Neural cell (in vitro differentiated cells): ENCODE data around the gene MIPOL1. TPM values are rescaled to one million over a fixed set of nuclear protein-coding genes. Genes with fewer than 3 reads are reported as not detected.
A peak's percentile ranks its signal among the peaks of the same experiment; 100 is the strongest.

Source experiments
- H2AFZ ChIP-seq: fragments of 200-600, 300-800 bp; sonication (generic), shearing (Covaris generic); 2 replicates; pipeline ENCODE4 v1.6.0; 2014; ENCODE audit warnings: low read depth, mild to moderate bottlenecking, antibody characterized with exemption, low read length, moderate library complexity
- H3F3A ChIP-seq: fragments of 200-600 bp; shearing (Covaris generic); 2 replicates; pipeline ENCODE4 v1.6.1; 2016; ENCODE audit warnings: mild to moderate bottlenecking, moderate library complexity, mixed read lengths, antibody characterized with exemption, low read length; ENCODE audit not compliant: insufficient read depth, poor library complexity, severe bottlenecking
- H3K27ac ChIP-seq: fragments of 200-600, 300-800 bp; sonication (generic), shearing (Covaris generic); 2 replicates; pipeline ENCODE4 v1.5.1; 2014; ENCODE audit warnings: mild to moderate bottlenecking, low read length, moderate library complexity
- H3K27me3 ChIP-seq: fragments of 300-800, 200-600 bp; sonication (generic), shearing (Covaris generic); 2 replicates; pipeline ENCODE4 v1.6.0; 2014; ENCODE audit warnings: mild to moderate bottlenecking, low read depth, low read length, moderate library complexity; ENCODE audit not compliant: insufficient read depth
- H3K36me3 ChIP-seq: fragments of 300-800, 200-600 bp; sonication (generic), shearing (Covaris generic); 2 replicates; pipeline ENCODE4 v1.5.1; 2014; ENCODE audit warnings: mild to moderate bottlenecking, antibody characterized with exemption, low read length, moderate library complexity; ENCODE audit not compliant: insufficient read depth
- H3K4me2 ChIP-seq: fragments of 300-800, 200-600 bp; sonication (generic), shearing (Covaris generic); 2 replicates; pipeline ENCODE4 v1.6.0; 2014; ENCODE audit warnings: mild to moderate bottlenecking, low read length
- H3K4me3 ChIP-seq: fragments of 300-800, 200-600 bp; sonication (generic), shearing (Covaris generic); 2 replicates; pipeline ENCODE4 v1.5.1; 2014; ENCODE audit warnings: mild to moderate bottlenecking, low read length, moderate library complexity
- H3K79me2 ChIP-seq: fragments of 200-600 bp; shearing (Covaris generic); replicated peaks from 2 replicates; pipeline ENCODE4 v1.6.0; 2014; ENCODE audit warnings: mild to moderate bottlenecking, low read length, moderate library complexity; ENCODE audit not compliant: insufficient read depth
- H3K9ac ChIP-seq: fragments of 300-800, 200-600 bp; sonication (generic), shearing (Covaris generic); 2 replicates; pipeline ENCODE4 v1.6.1; 2016; ENCODE audit warnings: mild to moderate bottlenecking, low read length, mixed read lengths
- H3K9me2 ChIP-seq: fragments of 200-600 bp; shearing (Covaris generic); 2 replicates; pipeline ENCODE4 v1.6.1; 2016; ENCODE audit warnings: mild to moderate bottlenecking, low read length, mixed read lengths; ENCODE audit not compliant: insufficient read depth
- H3K9me3 ChIP-seq: fragments of 200-600, 300-800 bp; sonication (generic), shearing (Covaris generic); 2 replicates; pipeline ENCODE4 v1.6.1; 2016; ENCODE audit warnings: mild to moderate bottlenecking, mixed run types, low read length, moderate library complexity, mixed read lengths
- H4K20me1 ChIP-seq: fragments of 200-600 bp; shearing (Covaris generic); 2 replicates; pipeline ENCODE4 v1.6.1; 2016; ENCODE audit warnings: mild to moderate bottlenecking, mixed run types; ENCODE audit not compliant: insufficient read depth
- EP300 ChIP-seq: fragments of 450-650 bp; conservative IDR thresholded peaks from 2 replicates; pipeline ENCODE4 v1.6.1; 2014; ENCODE audit warnings: antibody characterized with exemption, mild to moderate bottlenecking, moderate library complexity; ENCODE audit not compliant: poor library complexity, severe bottlenecking
- EZH2 ChIP-seq: fragments of 200-600, 300-800 bp; shearing (Covaris generic), sonication (generic); IDR thresholded peaks from 2 replicates; pipeline ENCODE4 v1.6.1; 2014; ENCODE audit warnings: antibody characterized with exemption, low read length, borderline replicate concordance, mild to moderate bottlenecking; ENCODE audit not compliant: insufficient read depth, poor library complexity, severe bottlenecking
- MXI1 ChIP-seq: fragments of 450-650 bp; conservative IDR thresholded peaks from 2 replicates; pipeline ENCODE4 v1.6.1; 2014; ENCODE audit warnings: antibody characterized with exemption, mild to moderate bottlenecking; ENCODE audit not compliant: poor library complexity, severe bottlenecking
- POLR2AphosphoS5 ChIP-seq: IDR thresholded peaks from 2 replicates; pipeline ENCODE4 v1.6.1; 2012
- RAD21 ChIP-seq: fragments of 450-650 bp; conservative IDR thresholded peaks from 2 replicates; pipeline ENCODE4 v1.6.1; 2014; ENCODE audit warnings: antibody characterized with exemption, mild to moderate bottlenecking, moderate library complexity
- SMC3 ChIP-seq: fragments of 450-650 bp; conservative IDR thresholded peaks from 2 replicates; pipeline ENCODE4 v1.6.1; 2014; ENCODE audit warnings: antibody characterized with exemption, mild to moderate bottlenecking, moderate library complexity; ENCODE audit not compliant: poor library complexity
- TAF1 ChIP-seq: IDR thresholded peaks from 2 replicates; pipeline ENCODE4 v1.6.1; 2012; ENCODE audit warnings: low read depth
- polyA minus RNA-seq: library from RNA; depleted of rRNA, polyadenylated mRNA; stranded (reverse); fragments of >200 nt; gene quantifications from 2 replicates; pipeline ENCODE4 v1.2.3, GENCODE V29; 2014
- polyA plus RNA-seq: library from polyadenylated mRNA; depleted of rRNA; stranded (reverse); fragments of >200 nt; gene quantifications from 2 replicates; pipeline ENCODE4 v1.2.3, GENCODE V29; 2014
- TF ChIP-seq, protein P1 (sequence below): fragments of 450-650 bp; IDR thresholded peaks from 2 replicates; pipeline ENCODE4 v1.5.1; 2014; ENCODE audit warnings: antibody characterized with exemption, mild to moderate bottlenecking, moderate library complexity; ENCODE audit not compliant: poor library complexity, severe bottlenecking
- TF ChIP-seq, protein P2 (sequence below): IDR thresholded peaks from 2 replicates; pipeline ENCODE4 v1.6.1; 2012; ENCODE audit warnings: borderline replicate concordance

MIPOL1 gene, protein sequence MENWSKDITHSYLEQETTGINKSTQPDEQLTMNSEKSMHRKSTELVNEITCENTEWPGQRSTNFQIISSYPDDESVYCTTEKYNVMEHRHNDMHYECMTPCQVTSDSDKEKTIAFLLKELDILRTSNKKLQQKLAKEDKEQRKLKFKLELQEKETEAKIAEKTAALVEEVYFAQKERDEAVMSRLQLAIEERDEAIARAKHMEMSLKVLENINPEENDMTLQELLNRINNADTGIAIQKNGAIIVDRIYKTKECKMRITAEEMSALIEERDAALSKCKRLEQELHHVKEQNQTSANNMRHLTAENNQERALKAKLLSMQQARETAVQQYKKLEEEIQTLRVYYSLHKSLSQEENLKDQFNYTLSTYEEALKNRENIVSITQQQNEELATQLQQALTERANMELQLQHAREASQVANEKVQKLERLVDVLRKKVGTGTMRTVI
- 1.3 and 3.2 TPM in 2 replicates for polyA plus RNA-seq
- 14.4 and 15.6 TPM in 2 replicates for polyA minus RNA-seq

DNA sequence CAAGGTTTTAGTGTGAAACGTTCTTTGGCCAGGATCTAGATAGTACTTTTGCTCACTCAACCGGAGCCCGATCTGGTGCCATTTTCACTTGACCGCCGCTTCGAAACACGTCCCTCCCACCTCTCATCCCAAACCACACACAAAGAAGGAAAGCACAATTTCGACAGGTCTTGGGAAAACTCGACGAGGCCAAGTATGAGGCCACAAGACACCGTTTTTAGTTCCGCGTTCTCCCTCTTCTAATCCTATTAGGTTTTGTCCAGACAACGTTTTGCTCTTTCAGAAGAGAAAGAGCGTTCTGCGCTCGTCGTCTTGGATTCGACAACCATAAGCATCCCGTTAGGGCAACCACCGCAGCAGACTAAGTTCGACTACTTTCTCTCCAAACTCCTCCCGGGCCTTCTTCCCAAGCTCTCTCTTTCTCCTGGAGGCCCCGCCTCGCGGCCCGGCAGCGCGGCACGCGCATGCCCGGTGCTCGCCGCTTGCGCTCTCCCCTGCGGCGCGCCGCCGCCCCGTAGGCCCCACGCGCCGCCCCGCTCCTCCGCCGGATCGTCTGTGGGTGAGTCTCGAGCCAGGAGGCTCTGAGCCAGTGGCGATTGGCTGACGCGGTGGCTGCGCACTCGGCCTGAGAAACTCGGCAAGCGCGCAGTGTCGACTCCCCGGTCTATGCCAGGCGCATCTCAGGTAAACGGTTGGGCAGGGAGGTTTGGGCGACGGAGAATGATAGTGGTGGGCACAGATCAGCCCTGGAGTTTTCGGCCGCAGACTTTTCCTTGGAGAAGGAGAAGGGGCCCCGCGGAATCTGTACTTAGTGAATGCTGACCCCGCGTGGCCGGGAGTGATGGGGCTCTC is at the start of gene MIPOL1:
Gene MIPOL1 (plus strand): TSS at position 517 of the 852 bp plus-strand sequence. CDS start 49,952 bp downstream, outside the sequence.
- TF ChIP-seq MXI1 (peak; percentile 50), EZH2 (no peak), SMC3 (no peak), EP300 (no peak), RAD21 (peak; percentile 21), TAF1 (no peak)
- TF ChIP-seq, protein P1, sequence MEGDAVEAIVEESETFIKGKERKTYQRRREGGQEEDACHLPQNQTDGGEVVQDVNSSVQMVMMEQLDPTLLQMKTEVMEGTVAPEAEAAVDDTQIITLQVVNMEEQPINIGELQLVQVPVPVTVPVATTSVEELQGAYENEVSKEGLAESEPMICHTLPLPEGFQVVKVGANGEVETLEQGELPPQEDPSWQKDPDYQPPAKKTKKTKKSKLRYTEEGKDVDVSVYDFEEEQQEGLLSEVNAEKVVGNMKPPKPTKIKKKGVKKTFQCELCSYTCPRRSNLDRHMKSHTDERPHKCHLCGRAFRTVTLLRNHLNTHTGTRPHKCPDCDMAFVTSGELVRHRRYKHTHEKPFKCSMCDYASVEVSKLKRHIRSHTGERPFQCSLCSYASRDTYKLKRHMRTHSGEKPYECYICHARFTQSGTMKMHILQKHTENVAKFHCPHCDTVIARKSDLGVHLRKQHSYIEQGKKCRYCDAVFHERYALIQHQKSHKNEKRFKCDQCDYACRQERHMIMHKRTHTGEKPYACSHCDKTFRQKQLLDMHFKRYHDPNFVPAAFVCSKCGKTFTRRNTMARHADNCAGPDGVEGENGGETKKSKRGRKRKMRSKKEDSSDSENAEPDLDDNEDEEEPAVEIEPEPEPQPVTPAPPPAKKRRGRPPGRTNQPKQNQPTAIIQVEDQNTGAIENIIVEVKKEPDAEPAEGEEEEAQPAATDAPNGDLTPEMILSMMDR: peak; percentile 37
- Histone ChIP-seq H3K79me2 (no peaks in the 10 kb centered on the region), H3K27ac (no peak within 1 kb of the TSS), H3K9ac (peak within 1 kb of the TSS; percentile 53), H3K36me3 (no peaks in the 10 kb centered on the region), H2AFZ (peak within 1 kb of the TSS; percentile 70), H3K4me2 (peak within 1 kb of the TSS; percentile 63), H3K27me3 (no peaks in the 10 kb centered on the region), H3K9me2 (no peaks in the 10 kb centered on the region), H4K20me1 (no peaks in the 10 kb centered on the region), H3K4me3 (peak within 1 kb of the TSS; percentile 71), H3K9me3 (no peaks in the 10 kb centered on the region), H3F3A (peaks cover 8% of the 10 kb centered on the region)

DNA sequence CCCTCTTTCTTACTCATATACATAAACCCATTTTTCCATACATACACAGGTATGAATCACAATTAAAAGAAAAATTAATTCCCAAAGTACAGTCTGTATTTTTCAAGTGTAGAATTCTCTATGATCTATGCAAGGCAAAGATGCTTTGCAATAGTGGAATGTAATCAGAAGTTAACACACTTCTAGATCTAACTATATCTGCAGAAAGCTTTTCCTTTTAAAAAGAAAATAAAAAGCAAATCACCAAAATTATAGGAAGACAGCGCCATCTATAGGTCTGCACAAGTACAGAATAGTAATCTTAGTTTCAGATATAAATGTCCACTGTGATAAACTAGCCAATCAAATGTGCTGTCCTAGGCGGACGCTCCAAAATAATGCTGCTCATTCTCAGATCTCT is 47.3 kb upstream of the MIPOL1 start:
- Histone ChIP-seq H3F3A (no peaks in the 10 kb centered on the region), H3K27me3 (no peaks in the 10 kb centered on the region), H4K20me1 (no peaks in the 10 kb centered on the region), H3K9me3 (no peaks in the 10 kb centered on the region), H2AFZ (no peak overlapping the region), H3K9ac (no peak overlapping the region), H3K9me2 (no peaks in the 10 kb centered on the region), H3K36me3 (no peaks in the 10 kb centered on the region), H3K79me2 (no peaks in the 10 kb centered on the region), H3K27ac (no peak overlapping the region), H3K4me2 (no peak overlapping the region), H3K4me3 (no peak overlapping the region)
- TF ChIP-seq MXI1 (no peak), RAD21 (peak; percentile 74), TAF1 (no peak), EP300 (no peak), SMC3 (peak; percentile 61), EZH2 (no peak), POLR2AphosphoS5 (no peak)
- TF ChIP-seq, protein P2, sequence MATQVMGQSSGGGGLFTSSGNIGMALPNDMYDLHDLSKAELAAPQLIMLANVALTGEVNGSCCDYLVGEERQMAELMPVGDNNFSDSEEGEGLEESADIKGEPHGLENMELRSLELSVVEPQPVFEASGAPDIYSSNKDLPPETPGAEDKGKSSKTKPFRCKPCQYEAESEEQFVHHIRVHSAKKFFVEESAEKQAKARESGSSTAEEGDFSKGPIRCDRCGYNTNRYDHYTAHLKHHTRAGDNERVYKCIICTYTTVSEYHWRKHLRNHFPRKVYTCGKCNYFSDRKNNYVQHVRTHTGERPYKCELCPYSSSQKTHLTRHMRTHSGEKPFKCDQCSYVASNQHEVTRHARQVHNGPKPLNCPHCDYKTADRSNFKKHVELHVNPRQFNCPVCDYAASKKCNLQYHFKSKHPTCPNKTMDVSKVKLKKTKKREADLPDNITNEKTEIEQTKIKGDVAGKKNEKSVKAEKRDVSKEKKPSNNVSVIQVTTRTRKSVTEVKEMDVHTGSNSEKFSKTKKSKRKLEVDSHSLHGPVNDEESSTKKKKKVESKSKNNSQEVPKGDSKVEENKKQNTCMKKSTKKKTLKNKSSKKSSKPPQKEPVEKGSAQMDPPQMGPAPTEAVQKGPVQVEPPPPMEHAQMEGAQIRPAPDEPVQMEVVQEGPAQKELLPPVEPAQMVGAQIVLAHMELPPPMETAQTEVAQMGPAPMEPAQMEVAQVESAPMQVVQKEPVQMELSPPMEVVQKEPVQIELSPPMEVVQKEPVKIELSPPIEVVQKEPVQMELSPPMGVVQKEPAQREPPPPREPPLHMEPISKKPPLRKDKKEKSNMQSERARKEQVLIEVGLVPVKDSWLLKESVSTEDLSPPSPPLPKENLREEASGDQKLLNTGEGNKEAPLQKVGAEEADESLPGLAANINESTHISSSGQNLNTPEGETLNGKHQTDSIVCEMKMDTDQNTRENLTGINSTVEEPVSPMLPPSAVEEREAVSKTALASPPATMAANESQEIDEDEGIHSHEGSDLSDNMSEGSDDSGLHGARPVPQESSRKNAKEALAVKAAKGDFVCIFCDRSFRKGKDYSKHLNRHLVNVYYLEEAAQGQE: no peak
- TF ChIP-seq, protein P1: peak; percentile 76
